Left colon (tissue), 2 donors: ENCODE data around the gene EPN2. TPM values are rescaled to one million over a fixed set of nuclear protein-coding genes. Genes with fewer than 3 reads are reported as not detected.

ENCODE experiments used
- ATAC-seq: fragments of 200-7000 bp; cut with Tn5 transposase; one replicate; pipeline ENCODE4 v1.9.1; 2020; ENCODE audit warnings: mild to moderate bottlenecking, moderate library complexity
- DNase-seq, 2 donors: peaks; one replicate each; pipeline ENCODE4 v3.0.0-alpha.2; 2020
- intact Hi-C, 2 donors: fragments of 100-400 bp; cut with DNase I in 1 of 2; cut with micrococcal nuclease in 1 of 2; formaldehyde crosslinking; loops; one replicate each; pipeline versions ENCODE4 v1.11.2 to v1.14.0; 2022; cut with DNase I, micrococcal nuclease
- total RNA-seq, 2 donors: library from RNA; stranded (reverse); fragmentation: NEBNext Ultra II Directional; extraction: Animal tissue kit (Norgen Biotek cat#: 25700); gene quantifications; one replicate each; pipeline ENCODE4 v1.2.1, GENCODE V29; 2021
- donor health status: DM: no; HTN: no; CAD: no.
- donor health status: DM: yes; HTN: yes; CAD: no.

Gene EPN2
- total RNA-seq, 2 donors from 2014 or later: 41.0 to 45.9 TPM

DNA sequence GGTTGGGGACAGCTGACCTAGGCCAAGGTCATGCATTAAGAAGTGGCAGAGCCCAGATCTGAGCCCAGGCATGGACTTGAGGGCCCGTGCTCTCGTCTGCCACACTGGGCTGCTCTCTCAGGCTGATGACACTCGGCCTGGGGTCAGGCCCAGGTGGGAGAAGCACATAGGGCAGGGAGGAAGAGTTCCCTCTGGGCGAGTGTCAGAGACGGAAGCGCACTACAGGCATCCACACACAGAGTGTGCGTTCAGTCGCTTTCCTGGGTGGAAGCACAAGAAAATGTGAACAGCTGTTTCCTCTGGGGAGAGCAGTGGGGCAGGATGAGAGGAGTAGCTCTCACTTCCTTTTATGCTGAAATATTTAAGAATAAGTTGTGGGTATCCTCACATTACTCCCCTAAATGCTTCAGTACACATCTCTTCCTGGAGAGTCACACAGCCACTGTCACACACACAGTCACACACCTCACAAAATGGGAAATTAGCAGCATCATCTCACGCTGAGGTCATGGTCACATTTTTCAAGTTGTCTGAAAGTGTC, 65.7 kb downstream of the EPN2 start:
- no peak for DNase-seq
- ATAC-seq: no peak
- intact Hi-C loops: no loop called here

DNA sequence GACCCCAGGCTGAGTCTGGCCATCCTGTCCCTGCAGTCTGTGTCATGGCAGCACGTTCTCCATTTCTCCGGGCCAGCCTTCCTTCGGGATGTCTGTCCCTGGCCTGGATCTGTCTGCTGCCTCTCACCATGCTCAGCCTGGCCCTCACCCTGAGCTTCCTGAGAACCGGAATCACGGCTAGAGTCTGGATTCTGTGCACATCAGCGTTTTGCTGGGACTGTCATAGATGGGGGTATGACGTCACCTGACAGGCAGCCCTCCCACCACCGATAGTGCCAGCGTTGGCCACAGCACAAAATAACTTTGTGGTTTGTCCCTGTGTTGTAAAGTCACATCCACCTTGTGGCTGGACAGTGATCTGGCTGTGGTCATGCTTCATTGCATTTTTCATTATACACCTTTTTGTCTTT, 66.2 kb downstream of the EPN2 start:
- intact Hi-C loops: no loop called here
- ATAC-seq (no peak), DNase-seq (no peak)

DNA sequence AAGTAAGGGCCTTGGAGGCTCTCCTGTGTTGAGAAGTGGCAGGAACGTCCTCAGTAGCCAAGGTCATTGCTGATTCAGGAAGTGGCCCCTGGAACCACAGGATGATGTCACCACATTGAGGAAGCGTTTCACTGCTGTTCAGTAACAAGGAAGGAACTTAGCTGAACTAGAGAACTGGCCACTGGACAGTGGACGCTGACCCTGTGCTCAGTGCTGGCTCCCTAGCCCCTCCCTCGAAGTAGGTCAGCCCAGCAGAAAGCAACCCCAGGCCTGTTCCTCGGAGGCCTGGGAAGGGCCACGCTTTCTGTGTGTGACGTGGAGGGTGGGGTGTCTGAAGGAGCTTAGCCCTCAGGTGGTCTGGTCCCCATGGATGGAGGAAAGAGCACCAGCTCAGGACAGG, 67.0 kb downstream of the EPN2 start:
- intact Hi-C loops: no loop called here
- ATAC-seq: peak; percentile 75
- peak; percentile 56 to 82 for DNase-seq

- ATAC-seq (no peak), DNase-seq (no peak)
- intact Hi-C loops: no loop called here
These were observed 67.6 kb downstream of the EPN2 start for GRCh38 chr17:19304751-19305150.

DNA sequence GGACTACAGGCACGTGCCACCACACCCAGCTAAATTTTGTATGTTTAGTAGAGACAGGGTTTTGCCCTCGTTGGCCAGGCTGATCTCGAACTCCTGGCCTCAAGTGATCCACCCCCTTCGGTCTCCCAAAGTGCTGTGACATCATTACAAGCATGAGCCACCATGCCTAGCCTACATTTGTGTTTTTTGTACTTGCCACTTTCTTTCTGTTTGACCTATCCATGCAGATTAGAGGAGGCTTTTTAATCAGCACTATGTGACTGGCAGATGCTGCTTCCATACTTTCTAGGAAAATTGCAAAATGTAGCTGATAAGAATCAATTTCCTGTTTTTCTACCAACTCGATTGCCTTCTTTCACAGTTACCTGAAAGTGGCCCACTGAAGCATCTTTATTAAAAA, 68.1 kb downstream of the EPN2 start:
- no peak for DNase-seq
- intact Hi-C loops: no loop called here
- no peak for ATAC-seq

GRCh38 chr17:19305761-19306159, 68.6 kb downstream of the EPN2 start:
- ATAC-seq (no peak), DNase-seq (no peak)
- intact Hi-C loops: no loop called here

- ATAC-seq: peak; percentile 50
These were observed 69.3 kb downstream of the EPN2 start for GRCh38 chr17:19306160-19307111.

DNA sequence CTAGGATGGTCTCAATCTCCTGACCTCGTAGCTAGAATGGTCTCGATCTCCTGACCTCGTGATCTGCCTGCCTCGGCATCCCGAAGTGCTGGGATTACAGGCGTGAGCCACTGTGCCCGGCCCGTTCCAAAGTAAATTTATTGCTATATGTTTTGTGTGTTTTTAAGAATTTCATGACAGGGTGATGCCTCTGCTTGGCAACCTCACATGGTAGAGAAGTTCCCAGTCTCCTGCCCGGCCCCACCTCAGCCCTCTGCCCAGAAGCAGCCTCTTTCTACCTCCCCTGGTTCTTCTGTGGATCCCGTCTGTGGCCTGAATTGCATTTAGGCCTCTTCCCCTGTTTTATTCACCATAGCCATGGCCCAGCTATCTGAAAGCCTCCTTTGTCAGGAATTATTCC, 70.4 kb downstream of the EPN2 start:
- DNase-seq (no peak), ATAC-seq (no peak)
- intact Hi-C loops: no loop called here

More at GRCh38 chr17:19306160-19307111, 69.3 kb downstream of the EPN2 start:
- intact Hi-C loops: no loop called here
- peak in 1 of 2 donors; percentile 38 for DNase-seq

- ATAC-seq: no peak
- no peak for DNase-seq
- intact Hi-C loops: no loop called here
These were observed 71.2 kb downstream of the EPN2 start for GRCh38 chr17:19308398-19308797.

- DNase-seq (no peak), ATAC-seq (no peak)
- intact Hi-C loops: no loop called here
These were observed 72.5 kb downstream of the EPN2 start for GRCh38 chr17:19309701-19310100.

- DNase-seq: no peak
- ATAC-seq: no peak
- intact Hi-C loops: no loop called here
These were observed 73.0 kb downstream of the EPN2 start for GRCh38 chr17:19310151-19310550.

DNA sequence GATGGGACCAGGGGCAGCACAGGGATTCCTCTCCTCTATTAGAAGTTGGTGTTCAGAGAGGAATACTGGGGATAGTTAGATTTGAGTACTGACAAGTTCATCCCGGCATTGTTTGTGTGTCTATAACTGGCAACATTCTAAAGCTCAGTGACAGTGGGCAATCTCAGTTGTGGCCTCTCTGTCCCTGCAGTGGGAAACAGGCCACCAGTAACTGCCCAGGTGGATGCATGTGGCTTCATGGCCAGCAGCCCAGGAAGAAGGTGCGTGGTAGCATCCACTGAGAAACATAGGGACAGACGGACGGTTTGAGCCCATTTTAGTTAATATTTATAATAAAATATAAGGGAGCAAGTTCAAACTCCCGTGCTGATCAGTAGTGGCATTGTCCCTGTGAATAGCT, 73.8 kb downstream of the EPN2 start:
- intact Hi-C loops: no loop called here
- ATAC-seq: no peak
- DNase-seq: no peak

DNA sequence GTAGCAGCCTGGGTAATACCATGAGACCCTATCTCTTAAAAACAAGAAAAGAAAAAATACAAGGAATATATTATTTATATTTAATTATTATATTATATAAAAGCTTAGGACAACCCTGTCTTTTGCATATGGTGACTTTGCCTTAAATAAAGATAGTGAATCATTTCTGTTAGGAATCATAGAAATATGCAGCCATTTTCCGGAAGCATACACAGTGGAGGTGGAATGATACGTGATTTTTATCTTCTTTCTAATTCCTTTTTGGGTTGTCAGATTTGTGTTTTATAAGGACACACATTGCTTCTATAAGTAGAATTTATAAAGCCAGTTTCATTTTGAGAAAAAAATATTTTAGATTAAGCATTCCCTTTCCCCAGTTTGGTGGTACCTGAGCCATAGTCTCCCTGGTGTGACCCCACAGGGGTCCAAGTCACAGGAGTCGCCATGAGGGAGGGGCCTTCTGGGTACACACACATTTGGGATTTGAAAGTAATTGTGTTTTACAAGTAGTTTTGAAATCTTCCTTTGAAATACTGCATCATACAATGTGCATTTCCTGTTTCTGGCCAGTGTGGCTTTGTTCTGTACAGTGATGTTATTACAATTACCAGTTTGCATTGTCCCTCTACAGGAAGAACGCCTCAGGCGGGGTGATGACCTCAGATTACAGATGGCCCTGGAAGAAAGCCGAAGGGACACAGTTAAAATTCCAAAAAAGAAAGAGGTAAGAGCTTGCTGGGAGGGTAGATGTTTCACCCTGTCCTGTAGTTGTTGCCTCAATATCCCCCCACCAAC, 74.5 kb downstream of the EPN2 start:
- intact Hi-C loops: no loop called here

DNA sequence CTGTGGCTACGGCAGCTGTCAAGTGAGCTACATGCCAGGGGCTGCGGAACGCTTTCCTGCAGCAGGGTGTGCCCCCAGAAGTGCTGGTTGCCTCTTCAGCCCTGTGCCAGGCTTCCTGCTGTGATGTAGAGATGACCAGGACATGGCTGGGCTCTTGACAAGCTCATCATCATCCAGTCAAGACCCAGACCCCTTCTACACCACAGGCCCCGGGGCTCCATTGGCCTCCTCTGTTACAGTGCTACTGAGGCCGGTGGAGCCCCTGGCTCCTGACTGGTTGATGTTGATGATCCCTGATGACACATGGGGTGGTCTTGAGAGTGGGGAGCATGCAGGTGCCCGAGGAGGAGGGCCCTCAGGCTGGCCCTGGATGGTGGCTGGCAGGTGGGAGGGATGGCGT, 75.2 kb downstream of the EPN2 start:
- intact Hi-C loops: no loop called here
- DNase-seq (no peak), ATAC-seq (no peak)

More for the DNA sequence above, 74.5 kb downstream of the EPN2 start:
- ATAC-seq: no peak
- DNase-seq: no peak

GRCh38 chr17:19313066-19313745, 76.0 kb downstream of the EPN2 start:
- DNase-seq: no peak
- ATAC-seq: no peak
- intact Hi-C loops: no loop called here

GRCh38 chr17:19313746-19314651, 76.8 kb downstream of the EPN2 start:
- peak; percentile 57 for ATAC-seq
- intact Hi-C loops: no loop called here
- peak; percentile 56 to 63 for DNase-seq

DNA sequence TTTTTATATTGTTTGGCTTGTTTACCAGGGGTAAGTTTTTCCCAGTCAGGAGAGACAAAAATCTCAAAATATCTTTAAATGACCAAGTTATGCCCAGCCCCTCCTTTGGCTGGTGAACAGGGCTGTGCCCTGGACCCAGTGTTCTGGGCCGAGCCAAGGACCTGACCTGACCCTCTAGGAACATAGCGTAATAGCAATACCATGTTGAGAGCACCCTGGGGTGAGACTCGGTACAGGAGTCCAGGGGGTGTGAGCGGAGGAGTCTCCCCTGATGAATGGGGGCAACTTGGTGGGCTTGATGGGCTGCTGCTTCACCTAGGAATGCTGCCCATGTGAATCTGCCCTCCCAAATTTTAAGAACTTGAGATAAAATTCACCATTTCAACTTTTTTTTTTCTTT, 77.9 kb downstream of the EPN2 start:
- intact Hi-C loops: no loop called here

GRCh38 chr17:19316761-19317358, 79.7 kb downstream of the EPN2 start:
- DNase-seq (no peak), ATAC-seq (no peak)
- intact Hi-C loops: no loop called here

More for the DNA sequence above, 77.9 kb downstream of the EPN2 start:
- no peak for ATAC-seq
- DNase-seq: no peak
